ENCODE measurements around the gene PDLIM5.

DNA sequence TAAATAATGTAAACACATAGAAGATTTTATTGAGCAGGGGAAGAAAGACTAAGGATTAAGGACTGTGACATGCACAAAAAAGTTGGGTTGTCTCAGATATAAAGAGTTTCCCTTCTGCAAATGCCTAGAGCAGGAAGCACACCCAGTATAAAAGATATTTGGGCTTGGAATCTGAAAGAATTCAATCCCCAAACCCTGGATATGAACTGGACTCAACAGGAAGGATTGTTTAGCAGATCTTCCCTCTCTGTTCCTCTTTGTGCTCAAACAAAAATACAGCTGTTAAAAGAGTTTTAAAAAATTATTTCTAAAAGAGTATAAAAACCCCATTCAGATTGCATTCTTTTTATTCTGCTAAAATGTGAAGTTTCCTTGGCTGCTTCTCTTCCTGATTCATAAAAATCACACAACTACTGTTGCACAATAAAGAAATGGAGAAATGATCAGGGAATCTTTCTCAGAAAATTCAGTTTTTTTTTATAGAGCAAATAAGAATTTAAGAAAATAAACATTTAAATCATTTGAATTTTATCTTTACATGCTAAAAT lies 71.4 kb downstream of the PDLIM5 start:
- TF ChIP-seq, protein P1, sequence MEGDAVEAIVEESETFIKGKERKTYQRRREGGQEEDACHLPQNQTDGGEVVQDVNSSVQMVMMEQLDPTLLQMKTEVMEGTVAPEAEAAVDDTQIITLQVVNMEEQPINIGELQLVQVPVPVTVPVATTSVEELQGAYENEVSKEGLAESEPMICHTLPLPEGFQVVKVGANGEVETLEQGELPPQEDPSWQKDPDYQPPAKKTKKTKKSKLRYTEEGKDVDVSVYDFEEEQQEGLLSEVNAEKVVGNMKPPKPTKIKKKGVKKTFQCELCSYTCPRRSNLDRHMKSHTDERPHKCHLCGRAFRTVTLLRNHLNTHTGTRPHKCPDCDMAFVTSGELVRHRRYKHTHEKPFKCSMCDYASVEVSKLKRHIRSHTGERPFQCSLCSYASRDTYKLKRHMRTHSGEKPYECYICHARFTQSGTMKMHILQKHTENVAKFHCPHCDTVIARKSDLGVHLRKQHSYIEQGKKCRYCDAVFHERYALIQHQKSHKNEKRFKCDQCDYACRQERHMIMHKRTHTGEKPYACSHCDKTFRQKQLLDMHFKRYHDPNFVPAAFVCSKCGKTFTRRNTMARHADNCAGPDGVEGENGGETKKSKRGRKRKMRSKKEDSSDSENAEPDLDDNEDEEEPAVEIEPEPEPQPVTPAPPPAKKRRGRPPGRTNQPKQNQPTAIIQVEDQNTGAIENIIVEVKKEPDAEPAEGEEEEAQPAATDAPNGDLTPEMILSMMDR (conservative IDR thresholded peaks at IDR 0.05 in 1 of 2, IDR thresholded peaks at IDR 0.05 in 1 of 2; ENCODE audit: extremely low read depth in 1 of 2, insufficient read depth in 1 of 2, low read depth in 1 of 2, low read length in 2 of 2), result no peak
- TF ChIP-seq EZH2 (IDR thresholded peaks at IDR 0.05; ENCODE audit: borderline replicate concordance, low read length), result no peak

Measured in mammary epithelial cell (primary cell).